H1 (cell line): ENCODE results near the gene TMEM254. TPM values are rescaled to one million over a fixed set of nuclear protein-coding genes. Genes with fewer than 3 reads are reported as not detected.
A peak's percentile ranks its signal among the peaks of the same experiment; 100 is the strongest.

ENCODE experiments used
- BCL11A ChIP-seq, 2 experiments: IDR thresholded peaks; one replicate each; pipeline ENCODE4 v1.6.1; 2011; ENCODE audit warnings: low read depth in 2 of 2, low read length in 2 of 2, mild to moderate bottlenecking in 2 of 2
- KDM1A ChIP-seq: fragments of 200-600, 300-600 bp; sonication (generic); IDR thresholded peaks from 2 replicates; pipeline ENCODE4 v1.7.1; 2016; ENCODE audit warnings: mild to moderate bottlenecking, low read length, borderline replicate concordance
- KDM4A ChIP-seq: IDR thresholded peaks from one replicate; pipeline ENCODE4 v1.7.1; 2012; ENCODE audit warnings: low read depth, mild to moderate bottlenecking, moderate library complexity, low read length, inconsistent platforms; ENCODE audit not compliant: severe bottlenecking
- KDM5A ChIP-seq: fragments of 200-600 bp; IDR thresholded peaks from 2 replicates; pipeline ENCODE4 v1.7.1; 2012; ENCODE audit warnings: mild to moderate bottlenecking, low read length, inconsistent platforms, mixed read lengths
- POU5F1 ChIP-seq: IDR thresholded peaks from 2 replicates; pipeline ENCODE4 v1.6.1; 2011; ENCODE audit warnings: low read depth, mild to moderate bottlenecking, low read length, moderate library complexity
- YY1 ChIP-seq: IDR thresholded peaks from 2 replicates; pipeline ENCODE4 v1.6.1; 2011; ENCODE audit warnings: low read depth, mild to moderate bottlenecking, low read length
- polyA plus RNA-seq, 7 experiments: library from polyadenylated mRNA; depleted of rRNA in 3 of 7; stranded (reverse) in 5 of 7; unstranded in 2 of 7; fragments of >200 nt in 5 of 7; fragments of 200-250 nt in 2 of 7; gene quantifications; 1 replicate in 5 of 7; 2 replicates in 1 of 7; 4 replicates in 1 of 7; pipeline versions ENCODE4 v1.2.1 to v1.2.3, GENCODE V29; 2011 to 2013; ENCODE audit warnings: missing spikeins in 2 of 7, mixed read lengths in 2 of 7
- total RNA-seq: library from RNA; stranded (reverse); fragmentation: NEBNext Ultra II Directional; extraction: Animal tissue kit (Norgen Biotek cat#: 25700); gene quantifications from 2 replicates; pipeline ENCODE4 v1.2.1, GENCODE V29; 2021
- TF ChIP-seq, protein P1 (sequence below): IDR thresholded peaks from 2 replicates; pipeline ENCODE4 v1.6.1; 2012; ENCODE audit warnings: low read length, inconsistent platforms

The TMEM254 gene
- total and polyA plus RNA-seq, 2 of the 8 experiments (the other 6 are each of a cell fraction or from before 2014, with no cell fraction given) = 26.9 to 61.2 TPM

DNA sequence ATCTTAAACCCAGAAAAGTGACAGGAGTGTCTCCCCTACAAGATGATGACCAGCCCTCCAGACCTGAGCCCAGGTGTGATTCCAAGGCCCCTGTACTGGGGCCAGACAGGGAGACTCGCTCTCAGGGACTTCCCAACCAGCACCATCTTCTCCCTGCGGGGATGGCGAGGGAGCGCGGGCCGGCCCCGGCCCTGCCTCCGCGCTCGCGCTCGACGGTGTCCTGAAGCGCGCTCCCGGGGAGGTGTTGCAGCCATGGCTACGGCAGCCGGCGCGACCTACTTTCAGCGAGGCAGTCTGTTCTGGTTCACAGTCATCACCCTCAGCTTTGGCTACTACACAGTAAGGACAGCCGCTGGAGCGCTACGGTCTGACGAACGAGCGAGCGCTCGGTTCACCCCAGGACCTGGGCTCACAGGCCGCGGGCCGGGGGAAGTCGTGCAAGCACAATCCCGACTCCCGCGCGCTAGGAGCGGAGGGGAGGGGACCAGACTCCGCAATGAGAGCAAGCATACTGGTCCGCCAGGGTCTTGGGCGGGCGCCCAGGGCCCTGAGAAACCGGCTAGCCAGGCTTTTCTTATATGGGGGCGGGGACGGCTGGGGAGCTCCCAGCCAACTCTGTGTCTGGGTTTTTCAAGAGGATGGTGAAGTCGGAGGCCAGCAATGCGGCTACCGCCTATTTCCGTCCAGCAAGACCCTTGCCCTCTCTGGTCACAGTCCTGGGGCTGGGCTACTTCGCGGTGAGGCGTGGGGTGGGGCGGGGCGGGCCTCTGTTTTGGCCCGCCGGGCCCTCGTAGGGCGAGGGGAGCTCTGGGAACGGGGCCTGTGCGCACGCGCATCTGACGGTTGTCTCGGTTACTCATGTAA lies at the start of gene TMEM254 (continued):
- TF ChIP-seq KDM5A (no peak), POU5F1 (no peak), KDM4A (peak; percentile 19), BCL11A (IDR thresholded peaks at IDR 0.05; ENCODE audit: low read depth in 2 of 2, low read length in 2 of 2) (no peak), YY1 (peak; percentile 72), KDM1A (no peak)
- TF ChIP-seq, protein P1, sequence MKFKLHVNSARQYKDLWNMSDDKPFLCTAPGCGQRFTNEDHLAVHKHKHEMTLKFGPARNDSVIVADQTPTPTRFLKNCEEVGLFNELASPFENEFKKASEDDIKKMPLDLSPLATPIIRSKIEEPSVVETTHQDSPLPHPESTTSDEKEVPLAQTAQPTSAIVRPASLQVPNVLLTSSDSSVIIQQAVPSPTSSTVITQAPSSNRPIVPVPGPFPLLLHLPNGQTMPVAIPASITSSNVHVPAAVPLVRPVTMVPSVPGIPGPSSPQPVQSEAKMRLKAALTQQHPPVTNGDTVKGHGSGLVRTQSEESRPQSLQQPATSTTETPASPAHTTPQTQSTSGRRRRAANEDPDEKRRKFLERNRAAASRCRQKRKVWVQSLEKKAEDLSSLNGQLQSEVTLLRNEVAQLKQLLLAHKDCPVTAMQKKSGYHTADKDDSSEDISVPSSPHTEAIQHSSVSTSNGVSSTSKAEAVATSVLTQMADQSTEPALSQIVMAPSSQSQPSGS = no peak
